Measurements from ENCODE around the gene P2RY12.

DNA sequence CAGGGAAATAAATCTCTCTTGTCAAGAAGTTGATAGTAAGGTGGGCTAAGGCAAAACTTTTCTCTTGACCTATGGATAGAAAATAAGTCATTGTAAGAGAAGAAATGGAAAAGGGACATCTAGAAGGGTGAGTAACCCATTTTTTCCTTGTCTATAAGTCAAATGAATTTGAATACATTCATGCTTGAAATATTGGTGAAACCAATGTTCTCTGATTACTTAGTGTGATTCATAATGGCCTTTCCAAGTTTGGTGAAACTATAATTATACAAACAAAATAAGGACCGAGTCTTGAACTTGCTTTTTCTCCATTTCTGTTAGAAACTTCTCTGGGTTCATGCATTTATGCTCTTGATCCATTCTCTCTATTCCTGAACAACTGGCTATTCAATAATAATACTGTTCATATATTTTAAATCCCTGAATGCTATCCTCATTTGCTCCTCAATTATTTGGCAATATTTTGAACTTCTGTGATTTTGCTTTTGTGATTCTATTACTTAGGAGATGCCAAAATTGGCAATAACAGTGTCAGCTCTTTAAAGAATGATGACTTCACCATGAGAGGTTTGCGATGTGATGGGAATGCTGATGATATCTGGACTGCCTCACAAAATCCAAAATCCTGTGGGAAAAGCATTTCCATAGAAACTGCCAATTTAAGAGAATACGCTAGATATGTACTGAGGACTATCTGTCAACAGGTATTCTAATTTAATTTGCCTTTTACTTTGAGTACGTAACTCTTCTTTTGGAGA lies 12.3 kb downstream of the P2RY12 start:
- TF ChIP-seq CTCF (IDR thresholded peaks at IDR 0.05) (no peak), EZH2 (IDR thresholded peaks at IDR 0.05; ENCODE audit: borderline replicate concordance, insufficient read depth, low read depth, low read length, poor library complexity, severe bottlenecking) (no peak)
